Smooth muscle cell (in vitro differentiated cells): Measurements from ENCODE around the gene TOR1B. TPM values are rescaled to one million over a fixed set of nuclear protein-coding genes. Genes with fewer than 3 reads are reported as not detected.

Experiments used
- DNase-seq: peaks from one replicate; lab custom pipeline; 2025; ENCODE audit not compliant: unreplicated experiment; lab: John Stamatoyannopoulos, UW
- H2AFZ ChIP-seq: fragments of 200-600 bp; sonication (generic); 2 replicates; pipeline ENCODE4 v1.6.0; 2016; ENCODE audit warnings: antibody characterized with exemption, low read depth, mild to moderate bottlenecking
- H3F3A ChIP-seq: fragments of 200-600 bp; sonication (generic); 2 replicates; pipeline ENCODE4 v1.6.0; 2017; ENCODE audit warnings: antibody characterized with exemption, low read depth
- H3K27ac ChIP-seq: fragments of 200-600 bp; sonication (generic); 2 replicates; pipeline ENCODE4 v1.5.1; 2016; ENCODE audit warnings: low read depth, mild to moderate bottlenecking
- H3K27me3 ChIP-seq: fragments of 200-600 bp; sonication (generic); 2 replicates; pipeline ENCODE4 v1.6.1; 2016; ENCODE audit warnings: low read depth, mild to moderate bottlenecking
- H3K36me3 ChIP-seq: fragments of 200-600 bp; sonication (generic); 2 replicates; pipeline ENCODE4 v1.5.1; 2016; ENCODE audit warnings: low read depth
- H3K4me1 ChIP-seq: fragments of 200-600 bp; sonication (generic); 2 replicates; pipeline ENCODE4 v1.5.1; 2016; ENCODE audit warnings: low read depth
- H3K4me2 ChIP-seq: fragments of 200-600 bp; sonication (generic); 2 replicates; pipeline ENCODE4 v1.6.0; 2016; ENCODE audit warnings: mild to moderate bottlenecking
- H3K4me3 ChIP-seq: fragments of 200-600 bp; sonication (generic); 2 replicates; pipeline ENCODE4 v1.5.1; 2016; ENCODE audit warnings: mild to moderate bottlenecking
- H3K79me2 ChIP-seq: fragments of 200-600 bp; sonication (generic); 2 replicates; pipeline ENCODE4 v1.6.0; 2016; ENCODE audit warnings: low read depth, mild to moderate bottlenecking
- H3K9ac ChIP-seq: fragments of 200-600 bp; sonication (generic); 2 replicates; pipeline ENCODE4 v1.6.0; 2016; ENCODE audit warnings: low read depth
- H3K9me3 ChIP-seq: fragments of 200-600 bp; sonication (generic); replicated peaks from 2 replicates; pipeline ENCODE4 v1.5.1; 2016; ENCODE audit warnings: low read depth
- H4K20me1 ChIP-seq: fragments of 200-600 bp; sonication (generic); 2 replicates; pipeline ENCODE4 v1.6.0; 2016; ENCODE audit warnings: low read depth
- CTCF ChIP-seq: fragments of 200-600 bp; sonication (generic); IDR thresholded peaks from 2 replicates; pipeline ENCODE4 v1.5.1; 2017; ENCODE audit warnings: borderline replicate concordance, mild to moderate bottlenecking, antibody characterized with exemption; ENCODE audit not compliant: insufficient read depth, poor library complexity, severe bottlenecking
- WGBS: methylation state at CpG from one replicate; pipeline ENCODE4 v1.1.7; 2016; ENCODE audit warnings: low lambda C conversion rate; 5-methylcytosine and 5-hydroxymethylcytosine counted together
- polyA plus RNA-seq: library from polyadenylated mRNA; unstranded; fragments of >200 nt; fragmentation: Nextera tagmentation; extraction: Ambion mirVana; gene quantifications from 2 replicates; pipeline ENCODE4 v1.2.1, GENCODE V29; 2016
- total RNA-seq: library from RNA; depleted of rRNA; stranded (reverse); fragments of >200 nt; gene quantifications from 2 replicates; pipeline ENCODE4 v1.2.3, GENCODE V29; 2014

Gene TOR1B
- total and polyA plus RNA-seq, 2 experiments from 2014 or later: 10.3 to 60.0 TPM

DNA sequence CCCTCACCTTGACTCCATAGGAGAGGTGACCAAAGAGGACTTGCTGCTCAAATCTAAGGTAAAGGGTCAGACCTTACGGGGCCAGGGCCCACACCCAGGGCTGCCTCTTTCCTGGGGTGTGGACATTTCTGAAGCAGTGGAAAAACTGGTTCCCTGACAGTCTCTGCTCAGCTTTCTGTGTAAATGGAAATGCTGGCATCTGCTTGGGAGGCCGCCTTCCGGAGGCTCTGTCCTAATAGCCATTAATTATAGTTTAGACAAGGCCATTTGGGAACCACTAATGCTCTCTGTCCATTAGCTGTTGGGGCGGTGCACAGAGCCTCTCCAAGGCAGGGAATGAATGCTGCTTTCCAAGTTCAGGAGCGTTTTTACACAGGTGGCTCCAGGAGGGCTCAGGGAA, 49.6 kb downstream of the TOR1B start:
- Histone ChIP-seq H3K4me1 (no peaks in the 10 kb centered on the region), H3K4me3 (no peak overlapping the region), H3K79me2 (no peaks in the 10 kb centered on the region), H3K9ac (no peak overlapping the region), H3K9me3 (no peaks in the 10 kb centered on the region), H3K27me3 (no peaks in the 10 kb centered on the region), H4K20me1 (peaks cover 13% of the 10 kb centered on the region), H3K4me2 (no peak overlapping the region), H3F3A (no peaks in the 10 kb centered on the region), H3K36me3 (no peaks in the 10 kb centered on the region), H3K27ac (no peak overlapping the region), H2AFZ (no peak overlapping the region)
- DNase-seq: no peak
- WGBS: 57% methylated on average over 5 of the region's 5 CpGs
- no peak for TF ChIP-seq CTCF

DNA sequence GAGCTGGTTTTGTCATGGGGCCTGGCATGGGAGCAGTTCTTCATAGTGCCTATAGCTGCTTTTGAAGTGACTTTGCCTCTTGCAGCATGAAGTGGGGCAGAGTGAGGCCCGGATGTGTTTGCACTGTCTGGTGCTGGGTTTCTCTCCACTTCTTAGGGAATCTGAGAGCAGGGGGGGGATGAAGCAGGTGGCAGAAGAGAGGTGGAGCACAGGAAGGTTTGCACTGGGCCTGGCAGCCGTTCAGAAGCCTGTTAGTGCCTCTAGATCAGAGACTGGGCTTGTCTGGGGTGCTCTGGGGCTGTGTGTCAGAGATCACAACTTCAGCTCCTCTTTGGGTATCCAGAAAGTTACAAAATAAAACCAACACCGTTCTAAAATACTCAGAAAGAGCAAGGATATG, 50.6 kb downstream of the TOR1B start:
- Histone ChIP-seq H3K4me1 (no peaks in the 10 kb centered on the region), H3K9me3 (no peaks in the 10 kb centered on the region), H3K79me2 (no peaks in the 10 kb centered on the region), H3K27ac (no peak overlapping the region), H3K36me3 (no peaks in the 10 kb centered on the region), H3K27me3 (no peaks in the 10 kb centered on the region), H3K4me2 (no peak overlapping the region), H3K4me3 (no peak overlapping the region), H3K9ac (no peak overlapping the region), H4K20me1 (peaks cover 10% of the 10 kb centered on the region), H2AFZ (no peak overlapping the region), H3F3A (no peaks in the 10 kb centered on the region)
- no peak for DNase-seq
- 57% methylated on average over 3 of the region's 3 CpGs for WGBS
- TF ChIP-seq CTCF: no peak

DNA sequence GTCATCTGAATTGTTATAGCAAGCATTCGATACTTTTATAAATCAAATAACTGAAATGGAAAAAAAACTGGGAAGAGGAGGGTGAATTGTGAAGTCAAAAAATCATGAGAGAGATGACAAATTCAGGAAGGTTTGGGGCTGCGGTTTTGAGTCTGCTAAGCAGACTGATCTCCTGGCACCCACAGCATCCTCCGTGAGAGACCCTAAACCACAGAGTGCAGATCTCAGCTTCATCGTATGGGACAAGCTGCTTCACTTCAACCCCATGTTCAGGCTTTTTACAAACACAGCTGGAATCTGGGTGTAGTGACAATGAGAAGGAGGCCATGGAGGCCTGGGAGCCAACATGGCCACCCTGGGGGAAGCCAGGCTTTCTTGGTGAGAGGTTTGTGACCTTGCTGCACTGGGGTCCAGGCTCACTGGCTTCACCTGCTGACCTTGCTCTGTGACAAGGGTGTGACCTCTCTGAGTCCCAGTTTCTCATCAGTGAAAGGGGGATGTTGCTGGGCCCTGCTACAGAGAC, 51.7 kb downstream of the TOR1B start:
- no peak overlapping the region for H3K27ac ChIP-seq
- no peaks in the 10 kb centered on the region for H3K79me2 ChIP-seq
- no peak overlapping the region for H3K9ac ChIP-seq
- H3K36me3 ChIP-seq: no peaks in the 10 kb centered on the region
- DNase-seq: no peak
- H3K4me2 ChIP-seq: no peak overlapping the region
- no peak for TF ChIP-seq CTCF
- WGBS: 99% methylated on average over 4 of the region's 4 CpGs
- H3K4me3 ChIP-seq: no peak overlapping the region
- no peak overlapping the region for H2AFZ ChIP-seq
- no peaks in the 10 kb centered on the region for H3K4me1 ChIP-seq
- H3F3A ChIP-seq: no peaks in the 10 kb centered on the region
- H4K20me1 ChIP-seq: peaks cover under 1% of the 10 kb centered on the region
- H3K27me3 ChIP-seq: no peaks in the 10 kb centered on the region
- H3K9me3 ChIP-seq: no peaks in the 10 kb centered on the region

DNA sequence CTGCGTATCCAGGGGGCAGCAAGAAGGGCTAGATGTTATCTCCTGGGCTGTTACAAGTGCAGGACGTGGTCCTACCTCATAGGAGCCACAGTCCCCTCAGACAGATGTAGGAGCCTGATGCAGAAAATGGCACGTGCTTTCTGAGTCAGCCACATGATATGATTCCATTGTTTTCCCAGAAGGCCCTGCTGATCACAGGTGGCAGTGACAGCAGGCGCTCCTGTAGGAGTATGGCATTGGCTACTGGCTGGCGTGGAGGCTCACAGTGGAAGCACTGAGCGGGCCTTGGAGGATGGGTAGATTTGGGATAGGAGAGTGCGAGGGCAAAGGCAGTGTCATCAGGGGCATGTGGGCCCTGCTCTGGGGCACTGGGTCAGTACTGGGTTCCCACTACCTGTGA, 54.2 kb downstream of the TOR1B start:
- Histone ChIP-seq H3K27me3 (no peaks in the 10 kb centered on the region), H3K79me2 (no peaks in the 10 kb centered on the region), H3K27ac (no peak overlapping the region), H3K4me2 (no peak overlapping the region), H3K4me3 (no peak overlapping the region), H3F3A (no peaks in the 10 kb centered on the region), H3K4me1 (no peaks in the 10 kb centered on the region), H3K9ac (no peak overlapping the region), H3K36me3 (no peaks in the 10 kb centered on the region), H4K20me1 (no peaks in the 10 kb centered on the region), H2AFZ (no peak overlapping the region), H3K9me3 (no peaks in the 10 kb centered on the region)
- no peak for TF ChIP-seq CTCF
- WGBS: 93% methylated on average over 7 of the region's 7 CpGs
- DNase-seq: no peak
